Measurements from ENCODE around the gene TMEM63A.
"Not testable (repeated sequence)": the region's sequence is repeated elsewhere in the genome, so short reads cannot be mapped to it uniquely, and the experiment has no call there.

Gene TMEM63A

DNA sequence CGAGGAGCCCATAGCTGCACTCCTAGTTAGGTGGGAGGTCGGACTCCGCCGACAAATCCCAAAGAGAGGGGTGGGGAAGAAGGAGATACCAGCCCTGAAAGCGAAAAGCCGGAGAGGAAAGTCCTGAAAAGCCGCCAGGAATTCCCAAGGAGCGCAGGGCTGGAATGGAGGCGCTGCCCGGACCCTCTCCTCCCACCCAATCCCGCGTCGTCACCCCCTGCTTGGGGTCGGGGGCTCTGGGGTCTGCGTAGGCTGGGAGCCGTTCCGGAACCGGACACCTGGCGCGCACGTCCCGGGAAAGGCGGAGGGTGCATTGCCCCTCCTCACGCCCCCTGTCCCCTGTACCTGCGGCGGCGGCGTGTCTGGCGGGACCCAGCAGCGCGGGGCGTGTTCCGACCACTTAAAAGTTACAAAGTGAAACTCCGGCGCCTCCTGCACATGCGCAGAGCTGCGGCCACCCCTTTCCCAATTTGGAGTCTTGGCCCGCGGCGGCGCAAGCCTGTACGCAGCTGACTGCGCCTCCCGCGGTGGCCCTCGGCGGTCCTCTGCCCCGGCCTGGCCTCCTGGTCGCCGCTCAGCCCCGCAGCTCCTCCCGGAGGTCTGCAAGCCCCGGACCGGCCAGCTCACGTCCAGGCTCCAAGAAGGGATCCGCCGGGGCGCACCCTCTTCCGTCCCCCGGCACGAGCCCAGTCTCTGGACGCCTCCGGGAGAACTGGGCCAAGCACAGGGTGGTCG is at the start of gene TMEM63A:
Gene TMEM63A, minus strand, starts transcription at position 422 of the 735 bp plus-strand sequence. CDS start 4,800 bp downstream, outside the sequence.
- DNase-seq (ENCODE audit: low read depth), result peak; percentile 40

DNA sequence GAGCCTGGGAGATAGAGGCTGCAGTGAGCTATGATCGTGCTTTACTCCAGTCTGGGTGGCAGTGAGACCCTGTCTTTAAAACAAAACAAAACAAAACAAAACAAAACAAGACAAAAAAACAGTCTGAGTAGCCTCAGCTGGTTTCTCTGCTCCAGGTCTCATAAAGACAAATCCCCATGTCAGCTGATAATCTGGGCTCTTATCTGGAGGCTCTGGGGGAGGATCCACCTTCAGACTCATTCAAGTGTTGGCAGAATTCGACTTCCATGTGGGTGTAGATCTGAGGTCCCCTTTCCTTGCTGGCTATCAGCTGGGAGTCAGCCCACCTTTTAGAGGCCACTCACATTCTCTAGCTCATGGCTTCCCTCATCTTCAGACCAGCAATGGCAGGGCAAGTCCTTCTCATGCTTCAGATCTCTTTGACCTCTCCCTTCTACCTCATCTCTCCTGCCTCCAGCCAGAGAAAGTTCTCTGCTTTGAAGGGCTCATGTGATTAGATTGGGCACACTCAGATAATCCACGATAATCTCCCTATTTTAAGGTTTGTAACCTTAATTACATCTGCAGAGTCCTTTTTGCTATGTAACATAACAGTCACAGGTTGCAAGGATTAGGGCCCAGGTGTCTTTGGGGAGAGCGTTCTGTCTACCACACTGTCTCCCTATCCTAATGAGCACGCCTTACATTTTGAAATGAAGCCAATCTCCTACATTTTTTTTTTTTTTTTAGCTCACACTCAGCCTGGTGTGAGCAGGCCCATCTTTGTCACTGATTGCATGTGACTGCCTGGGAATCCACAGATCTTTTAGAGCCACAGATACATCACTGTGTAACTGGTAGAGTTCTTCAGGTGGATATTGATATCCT is 49.3 kb upstream of the TMEM63A start:
- no peak for DNase-seq (ENCODE audit: low read depth)

DNA sequence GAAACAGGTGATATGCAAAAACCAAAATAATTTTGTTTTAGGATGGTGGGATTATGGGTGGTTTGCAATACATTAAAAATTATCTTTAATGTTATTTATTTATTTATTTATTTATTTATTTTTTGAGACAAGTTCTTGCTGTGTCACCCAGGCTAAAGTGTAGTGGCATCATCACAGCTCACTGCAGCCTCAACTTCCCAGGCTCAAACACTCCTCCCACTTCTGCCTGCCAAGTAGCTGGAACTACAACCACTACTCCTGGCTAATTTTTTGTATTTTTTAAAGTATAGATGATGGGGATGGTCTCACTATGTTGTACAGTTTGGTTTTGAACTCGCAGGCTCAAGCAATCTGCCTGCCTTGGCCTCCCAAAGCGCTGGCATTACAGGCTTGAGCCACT is 48.4 kb upstream of the TMEM63A start:
- DNase-seq (ENCODE audit: low read depth), result no peak

DNA sequence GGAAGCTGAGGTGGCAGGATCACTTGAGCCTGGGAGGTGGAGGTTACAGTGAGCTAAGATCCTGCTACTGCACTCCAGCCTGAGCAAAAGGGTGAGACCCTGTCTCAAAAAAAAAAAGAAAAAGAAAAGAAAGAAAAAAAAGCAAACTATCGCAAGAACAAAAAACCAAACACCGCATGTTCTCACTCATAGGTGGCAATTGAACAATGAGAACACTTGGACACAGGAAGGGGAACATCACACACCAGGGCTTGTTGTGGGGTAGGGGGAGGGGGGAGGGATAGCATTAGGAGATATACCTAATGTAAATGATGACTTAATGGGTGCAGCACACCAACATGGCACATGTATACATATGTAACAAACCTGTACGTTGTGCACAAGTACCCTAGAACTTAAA is 47.3 kb upstream of the TMEM63A start:
- DNase-seq (ENCODE audit: low read depth), result not testable (repeated sequence)

DNA sequence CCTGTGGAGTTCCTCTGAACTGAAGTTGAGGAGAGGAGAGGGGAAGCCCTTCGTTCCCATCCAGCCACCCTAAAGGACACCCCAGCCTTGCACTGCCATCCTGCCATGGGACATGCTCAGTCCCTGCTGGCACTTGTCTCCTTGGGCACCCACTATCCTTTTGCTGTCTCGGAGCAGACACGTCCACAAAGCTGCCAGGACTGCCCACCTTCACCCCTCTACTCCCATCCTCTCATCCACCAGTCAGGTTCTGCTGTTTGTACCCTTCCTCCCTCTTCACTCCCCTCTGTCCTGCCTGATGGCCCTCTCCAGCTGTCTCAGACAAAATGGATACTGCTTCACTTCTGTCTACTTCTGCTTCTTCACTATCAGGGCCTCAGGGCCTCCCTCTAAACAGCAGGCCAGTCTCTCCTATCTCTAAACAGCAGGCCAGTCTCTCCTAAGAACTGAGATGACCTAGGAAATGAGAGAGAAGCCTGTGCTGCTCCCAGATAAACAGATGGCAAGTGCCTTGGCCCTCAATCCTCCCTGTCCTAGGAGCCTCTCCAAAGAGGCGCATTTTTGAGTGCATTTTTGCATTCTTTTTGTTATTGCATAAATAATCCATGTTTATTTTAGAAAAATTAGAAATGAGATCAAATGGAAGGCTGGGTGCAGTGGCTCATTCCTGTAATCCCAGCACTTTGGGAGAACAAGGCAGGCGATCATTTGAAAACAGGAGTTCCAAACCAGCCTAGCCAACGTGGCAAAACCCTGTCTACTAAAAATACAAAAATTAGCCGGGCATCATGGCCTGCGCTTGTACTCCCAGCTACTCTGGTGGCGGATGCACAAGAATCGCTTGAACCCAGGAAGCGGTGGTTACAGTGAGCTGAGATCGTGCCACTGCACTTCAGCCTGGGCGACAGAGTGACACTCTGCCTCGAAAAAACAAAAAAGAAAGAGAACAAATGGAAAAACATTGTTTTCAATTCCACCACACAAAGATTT is 46.3 kb upstream of the TMEM63A start:
- DNase-seq (ENCODE audit: low read depth), result no peak

DNA sequence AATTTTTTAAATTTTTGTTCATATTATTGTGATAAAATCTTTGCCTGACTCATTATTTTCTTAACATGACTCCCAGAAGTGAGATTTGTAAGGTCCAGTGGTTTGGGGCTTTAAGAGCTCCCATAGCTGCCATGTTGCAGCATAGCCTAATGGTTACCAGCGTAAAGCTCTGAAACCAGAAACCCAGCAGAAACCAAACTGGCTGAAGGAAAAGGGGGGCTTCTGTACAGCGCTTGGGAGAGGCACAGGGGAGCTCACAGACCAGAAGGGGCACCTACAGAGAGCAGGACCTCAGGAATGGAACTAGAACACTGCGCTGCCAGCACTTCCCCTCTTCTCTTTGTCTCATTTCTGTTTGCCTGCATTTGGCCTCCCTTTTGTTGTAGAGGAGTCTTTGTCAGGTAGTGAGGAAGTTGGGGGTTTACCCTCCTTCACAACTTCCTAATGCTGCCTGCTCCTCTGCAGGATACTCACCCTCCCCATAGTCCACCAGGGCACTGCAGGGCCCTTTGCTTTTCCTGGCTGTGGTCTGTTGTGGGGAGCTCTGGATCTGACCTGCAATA is 44.5 kb upstream of the TMEM63A start:
- peak; percentile 15 for DNase-seq (ENCODE audit: low read depth)

DNA sequence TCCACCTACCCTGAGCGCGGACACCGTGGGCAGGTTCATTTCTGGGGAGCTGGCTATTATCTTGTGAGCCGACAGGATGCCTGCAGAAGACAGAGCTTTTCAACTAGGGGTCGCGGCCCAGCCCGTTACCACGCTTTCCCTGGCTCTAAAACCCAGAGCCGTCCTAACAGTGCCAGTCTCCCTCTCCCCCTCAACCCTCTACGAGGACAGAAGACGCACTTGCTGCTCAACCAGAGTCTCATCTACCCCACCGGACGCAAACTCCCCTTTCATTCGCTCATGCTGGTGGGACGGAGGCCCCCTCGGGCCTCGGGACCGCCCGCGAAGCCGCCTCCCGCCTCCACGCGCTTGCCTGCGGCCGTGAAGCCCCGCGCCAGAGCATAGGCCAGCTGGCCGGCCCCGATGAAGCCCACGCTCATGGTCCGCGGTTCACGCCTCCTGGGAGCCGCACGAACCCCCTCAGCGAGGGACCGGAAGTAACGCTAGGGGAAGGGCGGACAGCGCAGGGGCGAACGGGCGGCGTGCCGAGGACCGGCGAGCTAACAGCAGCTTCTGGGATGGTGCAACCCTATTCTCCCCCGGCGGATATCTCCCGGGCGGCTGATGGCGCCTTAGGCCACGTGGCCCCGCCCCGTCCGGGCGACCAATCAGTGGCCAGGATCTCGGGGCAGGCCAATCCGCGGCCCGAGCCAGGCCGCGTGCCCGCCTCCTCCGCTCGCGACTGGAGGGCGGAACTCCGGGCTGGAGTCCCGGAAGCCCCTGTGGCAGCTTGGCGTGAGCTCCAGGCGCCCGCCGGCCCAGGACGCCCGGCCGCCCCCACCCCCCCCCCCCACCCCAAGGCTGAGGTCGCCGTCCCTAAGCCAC is 41.7 kb upstream of the TMEM63A start, which contains the start of gene PYCR2:
Gene PYCR2, minus strand, starts transcription at position 559 of the 864 bp plus-strand sequence. Its CDS starts 140 bp downstream, at position 419.
- peak; percentile 77 for DNase-seq (ENCODE audit: low read depth)

DNA sequence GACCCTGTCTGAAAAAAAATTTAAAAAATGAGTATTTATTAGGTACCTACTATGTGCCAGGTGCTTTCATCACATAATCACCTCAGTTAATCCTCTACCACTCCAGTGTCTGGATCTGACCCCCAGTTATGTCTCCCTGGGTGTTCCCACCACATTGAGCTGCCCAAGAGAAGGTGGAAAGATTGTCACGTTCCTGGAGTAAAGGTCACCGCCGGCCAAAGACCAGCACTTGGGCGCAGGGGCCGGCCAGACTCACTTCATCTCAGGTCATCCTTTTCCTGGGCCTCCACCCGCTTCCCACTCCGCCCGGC is 41.2 kb upstream of the TMEM63A start:
- no peak for DNase-seq (ENCODE audit: low read depth)

DNA sequence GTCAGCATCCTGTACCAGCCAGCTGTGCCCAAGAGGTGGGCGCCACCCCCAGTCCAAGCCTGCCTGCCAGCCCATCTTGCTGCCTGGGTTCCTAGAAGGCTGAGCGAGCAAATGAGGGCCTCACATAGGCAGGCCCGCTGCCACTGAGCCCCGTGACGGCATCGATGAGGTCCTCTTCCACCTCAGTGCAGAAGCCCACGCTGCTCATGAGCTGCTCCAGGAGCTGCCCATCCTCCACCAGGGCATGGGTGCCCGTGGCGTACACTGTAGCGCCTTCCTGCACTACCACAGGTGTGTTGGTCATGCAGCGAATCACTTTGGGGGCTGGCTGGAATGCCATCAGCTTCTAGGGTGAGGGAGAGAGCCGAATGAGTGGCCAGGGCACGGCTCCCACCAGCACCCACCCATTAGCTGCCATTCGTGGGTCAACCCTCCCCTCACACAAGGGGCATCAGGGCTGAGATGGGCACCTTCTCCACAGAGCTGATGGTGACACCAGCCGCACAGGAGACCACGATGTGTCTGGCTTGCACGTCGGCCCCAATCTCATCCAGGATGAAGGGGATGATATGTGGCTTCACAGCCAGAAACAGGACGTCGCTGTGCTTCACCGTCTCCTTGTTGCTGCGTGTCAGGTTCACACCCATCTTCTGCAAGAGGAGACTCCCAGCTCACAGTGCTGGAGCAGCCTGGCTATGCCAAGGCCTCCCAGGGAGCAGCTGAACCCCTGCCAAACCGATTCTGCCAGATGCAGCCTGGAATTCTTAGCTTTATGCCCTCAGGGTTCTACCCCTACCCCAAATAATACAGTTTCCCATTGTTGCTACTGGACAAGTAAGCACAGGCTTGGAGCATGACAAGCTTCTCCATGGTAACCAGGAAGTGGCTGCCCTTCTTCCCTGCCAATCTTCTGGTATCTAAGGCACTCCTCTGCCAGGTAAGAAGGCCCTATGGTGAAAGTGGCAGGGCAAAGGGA is 39.8 kb upstream of the TMEM63A start:
- no peak for DNase-seq (ENCODE audit: low read depth)

DNA sequence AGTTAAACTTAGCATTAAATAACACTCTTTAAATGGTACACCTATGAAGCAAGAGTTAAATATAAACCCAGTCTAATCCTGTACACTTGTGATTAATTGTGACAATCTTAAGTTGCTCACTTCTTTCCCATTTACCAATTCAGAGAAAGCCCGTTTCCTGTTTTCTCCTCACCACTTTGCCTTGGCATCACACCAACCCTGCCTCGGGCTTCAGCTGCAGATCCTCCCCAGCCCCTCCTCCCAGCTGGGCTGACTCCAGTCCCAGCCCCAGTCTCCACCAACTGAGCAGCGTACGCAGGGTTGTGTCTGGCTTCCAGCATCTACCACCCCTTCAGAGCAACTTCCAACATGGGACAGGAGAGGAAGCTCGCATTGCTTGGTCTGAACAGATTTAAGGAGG is 37.7 kb upstream of the TMEM63A start:
- no peak for DNase-seq (ENCODE audit: low read depth)

DNA sequence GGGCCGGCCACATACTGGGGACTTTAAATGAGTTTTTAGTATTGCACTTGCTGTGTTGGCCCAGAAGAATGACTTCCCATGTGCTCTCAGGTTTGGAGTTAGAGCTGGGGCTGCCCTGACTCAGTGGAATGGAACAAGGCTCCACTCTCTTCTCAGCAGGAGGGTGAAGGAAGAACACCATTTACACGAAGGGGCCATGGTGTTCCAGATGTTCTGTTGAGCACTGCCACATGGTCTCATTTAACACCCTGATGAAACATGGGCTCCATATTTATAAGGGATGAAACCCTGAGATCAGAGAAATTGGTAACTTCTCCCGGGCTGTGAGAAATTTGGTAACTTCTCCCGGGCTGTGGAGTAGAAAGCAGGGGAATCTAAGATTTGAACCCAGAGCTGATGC is 36.1 kb upstream of the TMEM63A start:
- DNase-seq (ENCODE audit: low read depth), result no peak

DNA sequence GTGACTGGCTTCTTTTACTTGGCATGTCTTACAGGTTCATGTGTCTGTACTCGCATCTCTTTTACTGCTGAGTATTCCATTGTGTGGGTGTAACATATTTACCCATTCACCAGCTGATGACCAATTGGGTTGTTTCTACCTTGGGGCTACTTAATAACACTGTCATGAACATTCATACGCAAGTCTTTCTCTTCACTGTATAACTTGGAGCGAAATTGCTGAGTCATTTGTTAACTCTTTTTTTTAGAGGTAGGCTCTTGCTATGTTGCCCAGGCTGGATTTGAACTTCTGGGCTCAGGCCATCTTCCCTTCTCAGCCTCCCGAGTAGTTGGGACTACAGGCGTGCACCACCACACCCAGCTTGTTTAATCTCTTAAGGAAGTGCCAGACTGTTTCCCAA is 35.4 kb upstream of the TMEM63A start:
- DNase-seq (ENCODE audit: low read depth), result no peak

DNA sequence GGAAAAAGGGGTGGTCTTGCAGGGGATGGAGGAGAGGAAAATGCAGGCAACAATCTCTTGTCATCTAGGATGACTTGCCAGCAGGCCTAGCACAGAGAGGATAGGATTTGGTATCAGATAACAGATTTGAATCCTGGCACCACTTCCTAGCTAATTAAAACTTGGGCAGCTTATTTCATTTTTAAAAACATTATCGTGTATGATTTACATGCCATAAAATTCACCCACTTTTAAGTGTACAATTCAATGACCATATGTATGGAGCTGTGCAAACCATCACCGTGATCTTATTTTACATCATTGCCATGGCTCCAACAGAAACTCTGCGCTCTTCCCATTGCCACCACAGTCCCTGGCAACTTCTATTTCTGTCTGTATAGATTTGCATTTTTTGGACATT is 34.9 kb upstream of the TMEM63A start:
- DNase-seq (ENCODE audit: low read depth), result no peak

DNA sequence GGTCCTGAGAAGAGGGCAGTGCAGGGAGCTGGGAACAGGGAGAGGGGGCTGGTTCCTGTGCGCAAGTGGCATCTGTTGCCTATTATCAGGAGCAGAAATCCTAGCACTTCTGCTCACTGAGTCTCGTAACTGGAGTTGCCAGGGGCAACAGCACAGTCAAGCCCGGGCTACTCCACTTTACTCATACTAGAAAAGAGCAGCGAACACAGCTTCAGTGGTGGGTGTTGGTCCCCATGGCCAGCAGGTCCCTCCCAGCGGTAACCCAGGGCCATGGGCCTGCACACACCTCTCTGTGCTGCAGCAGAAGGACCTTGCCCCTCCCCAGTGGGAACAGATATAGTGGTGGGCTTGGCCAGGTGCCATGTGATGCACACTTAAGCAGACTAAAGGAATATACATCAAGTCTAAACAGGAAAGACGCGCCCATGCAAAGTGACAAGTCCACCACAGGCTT is 33.4 kb upstream of the TMEM63A start:
- DNase-seq (ENCODE audit: low read depth), result no peak

DNA sequence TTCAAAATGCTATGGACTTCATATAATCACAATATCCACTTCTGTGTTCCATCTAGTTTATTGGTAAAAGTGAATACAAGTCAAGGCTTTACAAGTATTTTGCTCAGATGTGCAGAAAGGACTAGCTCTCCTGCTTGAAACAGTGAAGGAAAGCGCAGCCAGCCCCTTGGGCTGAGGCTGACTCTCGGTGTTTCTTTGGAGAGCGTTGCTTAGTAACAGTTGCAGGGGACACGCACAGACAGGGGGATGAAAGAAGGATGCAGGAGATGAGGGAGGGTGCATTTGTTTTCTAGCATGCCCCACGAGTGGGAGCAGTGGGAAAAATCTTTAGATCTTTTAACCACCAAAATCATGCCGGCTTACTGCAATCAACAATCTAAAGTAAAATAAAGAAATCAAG is 32.8 kb upstream of the TMEM63A start:
- DNase-seq (ENCODE audit: low read depth), result no peak

DNA sequence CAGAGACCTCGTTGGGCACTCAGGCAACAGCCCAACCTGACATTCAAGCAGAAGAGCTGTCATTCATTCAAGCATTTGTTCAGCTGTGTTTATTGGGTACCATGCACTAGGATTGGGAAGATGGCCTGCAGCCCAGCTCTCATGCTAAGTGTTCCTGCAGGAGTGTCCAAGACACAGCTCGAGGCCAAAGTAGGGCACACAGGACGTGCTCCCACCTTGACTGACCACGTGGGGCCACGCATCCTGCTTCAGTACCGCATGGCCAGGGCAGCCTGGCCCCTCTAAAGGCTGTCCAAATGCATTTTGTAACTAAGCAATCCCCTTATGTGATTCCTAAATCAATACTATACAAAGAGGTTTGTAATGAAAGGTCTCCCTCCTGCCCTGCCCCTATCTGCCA is 32.2 kb upstream of the TMEM63A start:
- DNase-seq (ENCODE audit: low read depth), result no peak

DNA sequence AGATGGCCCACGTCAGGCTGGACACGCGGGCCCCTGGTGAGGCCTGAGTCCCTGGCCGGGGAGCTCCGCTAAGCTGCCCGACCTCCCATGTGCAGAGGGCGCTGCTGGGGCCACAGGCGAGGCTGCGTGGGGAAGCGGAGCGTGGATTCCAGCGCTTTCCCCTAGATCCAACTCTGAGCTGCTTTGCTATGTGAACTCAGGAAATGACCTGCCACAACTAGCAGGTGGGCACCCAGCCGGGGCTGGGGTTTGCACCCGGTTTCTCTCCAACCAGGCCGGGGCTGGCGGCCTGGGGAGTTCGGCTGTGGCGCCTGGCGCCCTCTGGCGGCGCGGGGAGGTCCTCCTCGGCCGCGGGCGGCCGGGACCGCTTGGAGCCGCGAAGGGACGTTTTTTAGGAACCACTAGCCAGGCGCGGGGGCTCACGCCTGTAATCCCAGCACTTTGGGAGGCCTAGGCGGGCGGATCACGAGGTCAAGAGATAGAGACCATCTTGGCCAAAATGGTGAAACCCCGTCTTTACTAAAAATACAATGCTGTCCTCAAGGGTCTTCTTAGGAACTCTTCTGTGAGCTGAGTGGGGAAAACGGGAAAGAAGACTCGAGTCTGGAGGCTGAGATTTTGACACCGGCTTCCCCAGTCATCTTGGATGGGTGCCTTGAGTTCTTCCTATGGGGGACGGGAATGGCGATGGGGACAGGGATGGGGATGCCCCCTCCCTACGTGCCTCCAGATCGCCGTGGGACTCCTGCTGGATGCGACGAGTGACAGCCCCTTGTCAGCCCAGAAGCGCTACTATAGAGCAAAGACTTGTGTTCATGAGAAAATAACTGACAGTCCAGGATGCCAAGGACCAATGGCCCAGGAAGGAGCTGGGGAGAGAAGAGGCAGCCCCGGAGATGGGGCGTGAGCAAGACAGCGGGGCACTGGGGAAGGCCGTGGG is 29.3 kb upstream of the TMEM63A start:
- DNase-seq (ENCODE audit: low read depth), result no peak

DNA sequence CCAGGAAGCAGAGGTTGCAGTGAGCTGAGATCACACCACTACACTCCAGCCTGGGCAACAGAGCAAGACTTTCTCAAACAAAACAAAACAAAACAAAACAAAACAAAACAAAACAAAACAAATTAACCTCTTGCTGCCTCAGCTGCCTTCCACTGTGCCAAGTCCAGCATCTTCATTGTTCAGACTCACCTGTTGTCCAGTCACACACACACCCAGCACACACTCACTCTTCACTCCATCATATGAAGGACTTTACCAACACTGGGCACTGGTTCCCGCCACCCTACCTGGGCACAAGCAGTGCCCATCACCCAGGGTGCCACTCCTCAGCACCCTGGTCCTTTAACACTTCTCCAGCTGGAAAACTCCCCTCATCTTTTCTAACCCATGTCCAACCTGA is 27.3 kb upstream of the TMEM63A start:
- DNase-seq (ENCODE audit: low read depth), result no peak
